Neural cell (in vitro differentiated cells): Measurements from ENCODE around the gene ZNF771. TPM values are rescaled to one million over a fixed set of nuclear protein-coding genes. Genes with fewer than 3 reads are reported as not detected.

ENCODE experiments used
- H2AFZ ChIP-seq: fragments of 200-600, 300-800 bp; sonication (generic), shearing (Covaris generic); 2 replicates; pipeline ENCODE4 v1.6.0; 2014; ENCODE audit warnings: low read depth, mild to moderate bottlenecking, antibody characterized with exemption, low read length, moderate library complexity
- H3F3A ChIP-seq: fragments of 200-600 bp; shearing (Covaris generic); 2 replicates; pipeline ENCODE4 v1.6.1; 2016; ENCODE audit warnings: mild to moderate bottlenecking, moderate library complexity, mixed read lengths, antibody characterized with exemption, low read length; ENCODE audit not compliant: insufficient read depth, poor library complexity, severe bottlenecking
- H3K27ac ChIP-seq: fragments of 200-600, 300-800 bp; sonication (generic), shearing (Covaris generic); 2 replicates; pipeline ENCODE4 v1.5.1; 2014; ENCODE audit warnings: mild to moderate bottlenecking, low read length, moderate library complexity
- H3K27me3 ChIP-seq: fragments of 300-800, 200-600 bp; sonication (generic), shearing (Covaris generic); 2 replicates; pipeline ENCODE4 v1.6.0; 2014; ENCODE audit warnings: mild to moderate bottlenecking, low read depth, low read length, moderate library complexity; ENCODE audit not compliant: insufficient read depth
- H3K36me3 ChIP-seq: fragments of 300-800, 200-600 bp; sonication (generic), shearing (Covaris generic); 2 replicates; pipeline ENCODE4 v1.5.1; 2014; ENCODE audit warnings: mild to moderate bottlenecking, antibody characterized with exemption, low read length, moderate library complexity; ENCODE audit not compliant: insufficient read depth
- H3K4me2 ChIP-seq: fragments of 300-800, 200-600 bp; sonication (generic), shearing (Covaris generic); 2 replicates; pipeline ENCODE4 v1.6.0; 2014; ENCODE audit warnings: mild to moderate bottlenecking, low read length
- H3K4me3 ChIP-seq: fragments of 300-800, 200-600 bp; sonication (generic), shearing (Covaris generic); 2 replicates; pipeline ENCODE4 v1.5.1; 2014; ENCODE audit warnings: mild to moderate bottlenecking, low read length, moderate library complexity
- H3K79me2 ChIP-seq: fragments of 200-600 bp; shearing (Covaris generic); replicated peaks from 2 replicates; pipeline ENCODE4 v1.6.0; 2014; ENCODE audit warnings: mild to moderate bottlenecking, low read length, moderate library complexity; ENCODE audit not compliant: insufficient read depth
- H3K9ac ChIP-seq: fragments of 300-800, 200-600 bp; sonication (generic), shearing (Covaris generic); 2 replicates; pipeline ENCODE4 v1.6.1; 2016; ENCODE audit warnings: mild to moderate bottlenecking, low read length, mixed read lengths
- H3K9me2 ChIP-seq: fragments of 200-600 bp; shearing (Covaris generic); 2 replicates; pipeline ENCODE4 v1.6.1; 2016; ENCODE audit warnings: mild to moderate bottlenecking, low read length, mixed read lengths; ENCODE audit not compliant: insufficient read depth
- H3K9me3 ChIP-seq: fragments of 200-600, 300-800 bp; sonication (generic), shearing (Covaris generic); 2 replicates; pipeline ENCODE4 v1.6.1; 2016; ENCODE audit warnings: mild to moderate bottlenecking, mixed run types, low read length, moderate library complexity, mixed read lengths
- H4K20me1 ChIP-seq: fragments of 200-600 bp; shearing (Covaris generic); 2 replicates; pipeline ENCODE4 v1.6.1; 2016; ENCODE audit warnings: mild to moderate bottlenecking, mixed run types; ENCODE audit not compliant: insufficient read depth
- EP300 ChIP-seq: fragments of 450-650 bp; conservative IDR thresholded peaks from 2 replicates; pipeline ENCODE4 v1.6.1; 2014; ENCODE audit warnings: antibody characterized with exemption, mild to moderate bottlenecking, moderate library complexity; ENCODE audit not compliant: poor library complexity, severe bottlenecking
- EZH2 ChIP-seq: fragments of 200-600, 300-800 bp; shearing (Covaris generic), sonication (generic); IDR thresholded peaks from 2 replicates; pipeline ENCODE4 v1.6.1; 2014; ENCODE audit warnings: antibody characterized with exemption, low read length, borderline replicate concordance, mild to moderate bottlenecking; ENCODE audit not compliant: insufficient read depth, poor library complexity, severe bottlenecking
- MXI1 ChIP-seq: fragments of 450-650 bp; conservative IDR thresholded peaks from 2 replicates; pipeline ENCODE4 v1.6.1; 2014; ENCODE audit warnings: antibody characterized with exemption, mild to moderate bottlenecking; ENCODE audit not compliant: poor library complexity, severe bottlenecking
- POLR2AphosphoS5 ChIP-seq: IDR thresholded peaks from 2 replicates; pipeline ENCODE4 v1.6.1; 2012
- RAD21 ChIP-seq: fragments of 450-650 bp; conservative IDR thresholded peaks from 2 replicates; pipeline ENCODE4 v1.6.1; 2014; ENCODE audit warnings: antibody characterized with exemption, mild to moderate bottlenecking, moderate library complexity
- SMC3 ChIP-seq: fragments of 450-650 bp; conservative IDR thresholded peaks from 2 replicates; pipeline ENCODE4 v1.6.1; 2014; ENCODE audit warnings: antibody characterized with exemption, mild to moderate bottlenecking, moderate library complexity; ENCODE audit not compliant: poor library complexity
- TAF1 ChIP-seq: IDR thresholded peaks from 2 replicates; pipeline ENCODE4 v1.6.1; 2012; ENCODE audit warnings: low read depth
- polyA plus RNA-seq: library from polyadenylated mRNA; depleted of rRNA; stranded (reverse); fragments of >200 nt; gene quantifications from 2 replicates; pipeline ENCODE4 v1.2.3, GENCODE V29; 2014
- TF ChIP-seq, protein P1 (sequence below): fragments of 450-650 bp; IDR thresholded peaks from 2 replicates; pipeline ENCODE4 v1.5.1; 2014; ENCODE audit warnings: antibody characterized with exemption, mild to moderate bottlenecking, moderate library complexity; ENCODE audit not compliant: poor library complexity, severe bottlenecking
- TF ChIP-seq, protein P2 (sequence below): IDR thresholded peaks from 2 replicates; pipeline ENCODE4 v1.6.1; 2012; ENCODE audit warnings: borderline replicate concordance

ZNF771 gene
- polyA plus RNA-seq, 1 donor from 2014 or later: 11.7 TPM

DNA sequence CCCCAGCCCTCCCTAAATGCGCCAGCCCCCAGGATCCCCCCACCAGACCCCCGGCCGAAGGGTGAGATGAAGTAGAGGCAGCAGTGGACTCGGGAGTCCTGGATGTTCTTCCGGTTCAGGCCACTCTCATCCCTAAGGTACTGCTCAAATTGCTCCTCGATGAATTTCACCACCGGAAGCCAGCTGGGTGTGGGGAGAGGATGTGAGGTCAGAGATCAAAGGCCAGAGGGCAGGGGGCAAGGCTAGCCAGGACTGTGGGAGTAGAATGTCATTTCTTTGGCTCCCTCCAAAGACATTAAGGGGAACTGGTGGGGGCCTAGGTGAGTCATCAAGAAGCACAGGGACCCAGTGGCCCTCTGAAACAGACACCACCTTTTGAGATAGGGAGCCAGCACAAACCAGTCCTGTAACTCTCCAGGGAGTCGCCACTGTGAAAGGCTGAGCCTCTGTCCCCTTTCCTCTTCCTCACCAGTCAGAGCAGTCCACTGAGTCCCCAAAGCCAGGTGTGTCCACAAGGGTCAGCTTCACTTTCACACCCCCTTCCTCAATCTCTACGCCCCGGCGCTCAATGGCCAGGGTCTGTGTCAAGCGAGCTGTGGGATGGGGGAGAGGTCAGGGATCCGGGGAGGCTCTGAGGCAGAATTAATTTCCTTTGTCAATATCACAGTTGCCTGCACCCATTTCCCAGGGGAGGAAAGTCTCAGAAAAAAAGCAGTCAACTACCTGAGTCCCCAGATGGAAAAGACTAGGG, 25.9 kb upstream of the ZNF771 start:
- TF ChIP-seq, protein P1, sequence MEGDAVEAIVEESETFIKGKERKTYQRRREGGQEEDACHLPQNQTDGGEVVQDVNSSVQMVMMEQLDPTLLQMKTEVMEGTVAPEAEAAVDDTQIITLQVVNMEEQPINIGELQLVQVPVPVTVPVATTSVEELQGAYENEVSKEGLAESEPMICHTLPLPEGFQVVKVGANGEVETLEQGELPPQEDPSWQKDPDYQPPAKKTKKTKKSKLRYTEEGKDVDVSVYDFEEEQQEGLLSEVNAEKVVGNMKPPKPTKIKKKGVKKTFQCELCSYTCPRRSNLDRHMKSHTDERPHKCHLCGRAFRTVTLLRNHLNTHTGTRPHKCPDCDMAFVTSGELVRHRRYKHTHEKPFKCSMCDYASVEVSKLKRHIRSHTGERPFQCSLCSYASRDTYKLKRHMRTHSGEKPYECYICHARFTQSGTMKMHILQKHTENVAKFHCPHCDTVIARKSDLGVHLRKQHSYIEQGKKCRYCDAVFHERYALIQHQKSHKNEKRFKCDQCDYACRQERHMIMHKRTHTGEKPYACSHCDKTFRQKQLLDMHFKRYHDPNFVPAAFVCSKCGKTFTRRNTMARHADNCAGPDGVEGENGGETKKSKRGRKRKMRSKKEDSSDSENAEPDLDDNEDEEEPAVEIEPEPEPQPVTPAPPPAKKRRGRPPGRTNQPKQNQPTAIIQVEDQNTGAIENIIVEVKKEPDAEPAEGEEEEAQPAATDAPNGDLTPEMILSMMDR: no peak
- TF ChIP-seq EP300 (no peak), EZH2 (no peak), MXI1 (no peak), TAF1 (no peak), RAD21 (no peak), POLR2AphosphoS5 (no peak), SMC3 (no peak)
- TF ChIP-seq, protein P2, sequence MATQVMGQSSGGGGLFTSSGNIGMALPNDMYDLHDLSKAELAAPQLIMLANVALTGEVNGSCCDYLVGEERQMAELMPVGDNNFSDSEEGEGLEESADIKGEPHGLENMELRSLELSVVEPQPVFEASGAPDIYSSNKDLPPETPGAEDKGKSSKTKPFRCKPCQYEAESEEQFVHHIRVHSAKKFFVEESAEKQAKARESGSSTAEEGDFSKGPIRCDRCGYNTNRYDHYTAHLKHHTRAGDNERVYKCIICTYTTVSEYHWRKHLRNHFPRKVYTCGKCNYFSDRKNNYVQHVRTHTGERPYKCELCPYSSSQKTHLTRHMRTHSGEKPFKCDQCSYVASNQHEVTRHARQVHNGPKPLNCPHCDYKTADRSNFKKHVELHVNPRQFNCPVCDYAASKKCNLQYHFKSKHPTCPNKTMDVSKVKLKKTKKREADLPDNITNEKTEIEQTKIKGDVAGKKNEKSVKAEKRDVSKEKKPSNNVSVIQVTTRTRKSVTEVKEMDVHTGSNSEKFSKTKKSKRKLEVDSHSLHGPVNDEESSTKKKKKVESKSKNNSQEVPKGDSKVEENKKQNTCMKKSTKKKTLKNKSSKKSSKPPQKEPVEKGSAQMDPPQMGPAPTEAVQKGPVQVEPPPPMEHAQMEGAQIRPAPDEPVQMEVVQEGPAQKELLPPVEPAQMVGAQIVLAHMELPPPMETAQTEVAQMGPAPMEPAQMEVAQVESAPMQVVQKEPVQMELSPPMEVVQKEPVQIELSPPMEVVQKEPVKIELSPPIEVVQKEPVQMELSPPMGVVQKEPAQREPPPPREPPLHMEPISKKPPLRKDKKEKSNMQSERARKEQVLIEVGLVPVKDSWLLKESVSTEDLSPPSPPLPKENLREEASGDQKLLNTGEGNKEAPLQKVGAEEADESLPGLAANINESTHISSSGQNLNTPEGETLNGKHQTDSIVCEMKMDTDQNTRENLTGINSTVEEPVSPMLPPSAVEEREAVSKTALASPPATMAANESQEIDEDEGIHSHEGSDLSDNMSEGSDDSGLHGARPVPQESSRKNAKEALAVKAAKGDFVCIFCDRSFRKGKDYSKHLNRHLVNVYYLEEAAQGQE: no peak
- Histone ChIP-seq H2AFZ (no peak overlapping the region), H3F3A (no peaks in the 10 kb centered on the region), H3K9me2 (no peaks in the 10 kb centered on the region), H3K79me2 (peaks cover 5% of the 10 kb centered on the region), H3K27me3 (no peaks in the 10 kb centered on the region), H3K27ac (no peak overlapping the region), H3K9me3 (no peaks in the 10 kb centered on the region), H3K36me3 (no peaks in the 10 kb centered on the region), H4K20me1 (no peaks in the 10 kb centered on the region), H3K9ac (no peak overlapping the region), H3K4me2 (no peak overlapping the region), H3K4me3 (no peak overlapping the region)

DNA sequence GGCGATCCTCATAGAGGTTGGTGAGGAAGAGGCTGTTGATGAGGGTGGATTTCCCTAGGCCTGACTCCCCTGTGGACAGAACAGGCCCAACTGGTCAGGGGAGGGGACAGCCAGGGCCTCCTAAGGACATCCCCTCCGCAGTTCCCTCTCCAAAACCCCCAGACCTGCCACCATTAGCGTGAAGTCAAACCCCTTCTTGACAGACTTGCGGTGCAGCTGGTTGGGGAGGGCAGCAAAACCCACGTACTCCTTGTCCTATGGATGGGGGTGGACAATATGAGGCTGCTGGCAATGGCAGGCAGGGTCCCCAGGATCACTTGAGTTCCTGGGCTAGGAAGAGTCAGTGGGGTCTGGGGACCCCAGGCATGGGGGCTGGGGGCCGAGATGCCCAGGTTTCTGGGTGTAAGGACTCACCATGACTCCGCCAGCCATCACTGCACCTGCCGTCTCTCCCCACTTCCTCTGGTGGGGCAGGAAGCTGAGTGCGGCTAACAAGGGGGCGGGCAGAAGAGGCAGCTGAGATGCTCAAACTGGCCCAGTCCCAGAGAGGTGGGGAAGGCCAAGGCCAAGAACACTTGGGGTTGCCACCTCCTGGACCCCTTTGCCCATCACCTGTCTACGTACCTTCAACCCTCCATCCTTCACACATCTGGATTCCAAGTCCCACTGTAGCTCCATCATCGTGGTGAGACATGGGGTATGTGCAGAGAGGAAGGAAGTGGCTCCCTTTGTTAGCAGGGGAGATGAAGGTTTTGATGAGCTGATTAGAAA, 25.1 kb upstream of the ZNF771 start, which contains the start of gene SEPTIN1:
TSS of gene SEPTIN1 (minus strand) at position 451 of the 771 bp plus-strand sequence. CDS start at position 432, 19 bp downstream.
- H3F3A ChIP-seq: no peaks in the 10 kb centered on the region
- no peaks in the 10 kb centered on the region for H3K9me2 ChIP-seq
- no peaks in the 10 kb centered on the region for H3K9me3 ChIP-seq
- no peaks in the 10 kb centered on the region for H3K27me3 ChIP-seq
- H3K36me3 ChIP-seq: no peaks in the 10 kb centered on the region
- no peak within 1 kb of the TSS for H3K27ac ChIP-seq
- no peak within 1 kb of the TSS for H2AFZ ChIP-seq
- H3K4me3 ChIP-seq: no peak within 1 kb of the TSS
- no peak within 1 kb of the TSS for H3K4me2 ChIP-seq
- TF ChIP-seq POLR2AphosphoS5 (no peak), EZH2 (no peak), MXI1 (no peak), TAF1 (no peak), RAD21 (no peak), EP300 (no peak), SMC3 (no peak)
- TF ChIP-seq, protein P2: no peak
- TF ChIP-seq, protein P1: no peak
- no peak within 1 kb of the TSS for H3K9ac ChIP-seq
- peaks cover 5% of the 10 kb centered on the region for H3K79me2 ChIP-seq
- H4K20me1 ChIP-seq: no peaks in the 10 kb centered on the region
